H9 (cell line): ENCODE results near the gene MYH11. TPM values are rescaled to one million over a fixed set of nuclear protein-coding genes. Genes with fewer than 3 reads are reported as not detected.

Experiments used
- DNase-seq: peaks from one replicate; pipeline ENCODE4 v3.0.0-alpha.2; 2017
- H2AFZ ChIP-seq: one replicate; pipeline ENCODE4 v1.6.1; 2013; ENCODE audit warnings: mild to moderate bottlenecking, low read length, control low read depth, moderate library complexity
- H2AK5ac ChIP-seq: 2 replicates; pipeline ENCODE4 v1.6.1; 2013; ENCODE audit warnings: low read length, control low read depth, mixed read lengths; ENCODE audit not compliant: insufficient read length
- H2BK120ac ChIP-seq: one replicate; pipeline ENCODE4 v1.6.1; 2013; ENCODE audit warnings: low read depth, mild to moderate bottlenecking, low read length, control low read depth, inconsistent platforms; ENCODE audit not compliant: poor library complexity, severe bottlenecking
- H2BK12ac ChIP-seq: 2 replicates; pipeline ENCODE4 v1.6.1; 2013; ENCODE audit warnings: low read length, control low read depth, mixed read lengths, low read depth; ENCODE audit not compliant: insufficient read length
- H2BK15ac ChIP-seq: 2 replicates; pipeline ENCODE4 v1.6.1; 2013; ENCODE audit warnings: low read depth, low read length, control low read depth
- H2BK20ac ChIP-seq: one replicate; pipeline ENCODE4 v1.6.1; 2013; ENCODE audit warnings: low read depth, mild to moderate bottlenecking, low read length, control low read depth, inconsistent platforms; ENCODE audit not compliant: poor library complexity, severe bottlenecking
- H2BK5ac ChIP-seq: 2 replicates; pipeline ENCODE4 v1.6.1; 2013; ENCODE audit warnings: low read length, control low read depth, mixed read lengths; ENCODE audit not compliant: insufficient read length
- H3K14ac ChIP-seq: 2 replicates; pipeline ENCODE4 v1.6.1; 2013; ENCODE audit warnings: low read length, control low read depth; ENCODE audit not compliant: insufficient read depth
- H3K18ac ChIP-seq: 2 replicates; pipeline ENCODE4 v1.6.1; 2013; ENCODE audit warnings: low read depth, mild to moderate bottlenecking, mixed read lengths, low read length, control low read depth; ENCODE audit not compliant: insufficient read length
- H3K23ac ChIP-seq: 2 replicates; pipeline ENCODE4 v1.6.1; 2013; ENCODE audit warnings: low read length, control low read depth, mixed read lengths, low read depth; ENCODE audit not compliant: insufficient read length
- H3K23me2 ChIP-seq: 2 replicates; pipeline ENCODE4 v1.6.1; 2013; ENCODE audit warnings: low read depth, mild to moderate bottlenecking, mixed read lengths, low read length, control low read depth; ENCODE audit not compliant: insufficient read length, poor library complexity, severe bottlenecking
- H3K27ac ChIP-seq: 2 replicates; pipeline ENCODE4 v1.5.1; 2013; ENCODE audit warnings: low read length, control low read depth, mixed read lengths, low read depth; ENCODE audit not compliant: insufficient read length
- H3K27me3 ChIP-seq: 2 replicates; pipeline ENCODE4 v1.6.1; 2013; ENCODE audit warnings: low read length, control low read depth, inconsistent platforms; ENCODE audit not compliant: insufficient read depth
- H3K4ac ChIP-seq: 2 replicates; pipeline ENCODE4 v1.6.1; 2013; ENCODE audit warnings: low read depth, mild to moderate bottlenecking, control low read depth, inconsistent platforms, low read length, moderate library complexity
- H3K4me1 ChIP-seq: 2 replicates; pipeline ENCODE4 v1.6.1; 2013; ENCODE audit warnings: low read length, control low read depth, inconsistent platforms; ENCODE audit not compliant: insufficient read depth
- H3K4me2 ChIP-seq: 2 replicates; pipeline ENCODE4 v1.6.1; 2013; ENCODE audit warnings: low read length, control low read depth, mixed read lengths; ENCODE audit not compliant: insufficient read length, insufficient read depth
- H3K56ac ChIP-seq: 2 replicates; pipeline ENCODE4 v1.6.1; 2013; ENCODE audit warnings: low read depth, mild to moderate bottlenecking, mixed read lengths, low read length, control low read depth; ENCODE audit not compliant: insufficient read length
- H3K79me1 ChIP-seq: 2 replicates; pipeline ENCODE4 v1.6.1; 2013; ENCODE audit warnings: low read depth, mild to moderate bottlenecking, moderate library complexity, low read length, control low read depth, inconsistent platforms; ENCODE audit not compliant: insufficient read depth, poor library complexity, severe bottlenecking
- H3K79me2 ChIP-seq: 2 replicates; pipeline ENCODE4 v1.6.1; 2013; ENCODE audit warnings: low read length, control low read depth, inconsistent platforms; ENCODE audit not compliant: insufficient read depth
- H3K9ac ChIP-seq: 2 replicates; pipeline ENCODE4 v1.6.1; 2013; ENCODE audit warnings: low read length, control low read depth, mixed read lengths; ENCODE audit not compliant: insufficient read length; ENCODE audit errors: extremely low read depth
- H3K9me3 ChIP-seq: one replicate; pipeline ENCODE4 v1.6.1; 2013; ENCODE audit warnings: low read depth, low read length, inconsistent platforms; ENCODE audit not compliant: control insufficient read depth
- H3T11ph ChIP-seq: one replicate; pipeline ENCODE4 v1.6.1; 2013; ENCODE audit warnings: mild to moderate bottlenecking, low read length, control low read depth, inconsistent platforms
- H4K20me1 ChIP-seq: one replicate; pipeline ENCODE4 v1.6.1; 2013; ENCODE audit not compliant: control insufficient read depth, insufficient read length, insufficient read depth
- H4K5ac ChIP-seq: 2 replicates; pipeline ENCODE4 v1.6.1; 2013; ENCODE audit warnings: low read depth, mild to moderate bottlenecking, mixed read lengths, low read length, control low read depth; ENCODE audit not compliant: insufficient read length
- H4K8ac ChIP-seq: replicated peaks from 2 replicates; pipeline ENCODE4 v1.6.1; 2013; ENCODE audit warnings: low read length, control low read depth, mixed read lengths, low read depth; ENCODE audit not compliant: insufficient read length
- H4K91ac ChIP-seq: 2 replicates; pipeline ENCODE4 v1.6.1; 2013; ENCODE audit warnings: low read depth, mild to moderate bottlenecking, moderate library complexity, mixed read lengths, low read length, control low read depth; ENCODE audit not compliant: insufficient read length
- H3K27ac Mint-ChIP-seq, 3 experiments: 2 replicates in 2 of 3; 3 replicates in 1 of 3; pipeline ENCODE4 v1.8.0; 2020 to 2021; ENCODE audit warnings: mixed read lengths in 3 of 3, mild to moderate bottlenecking in 1 of 3, moderate library complexity in 1 of 3
- H3K27me3 Mint-ChIP-seq: 2 replicates; pipeline ENCODE4 v1.8.0; 2021; ENCODE audit warnings: low read depth, mild to moderate bottlenecking, moderate library complexity, mixed read lengths
- H3K36me3 Mint-ChIP-seq, 3 experiments: 2 replicates in 2 of 3; 3 replicates in 1 of 3; pipeline ENCODE4 v1.8.0; 2020 to 2021; ENCODE audit warnings: low read depth in 3 of 3, mixed read lengths in 3 of 3; ENCODE audit not compliant: insufficient read depth in 1 of 3
- H3K4me1 Mint-ChIP-seq, 2 experiments: 2 replicates each; pipeline ENCODE4 v1.8.0; 2020; ENCODE audit warnings: mixed read lengths in 2 of 2
- H3K4me3 Mint-ChIP-seq, 2 experiments: 2 replicates in 1 of 2; 3 replicates in 1 of 2; pipeline ENCODE4 v1.8.0; 2020 to 2021; ENCODE audit warnings: mild to moderate bottlenecking in 2 of 2, mixed read lengths in 2 of 2, moderate library complexity in 1 of 2
- H3K9me3 Mint-ChIP-seq, 2 experiments: 2 replicates in 1 of 2; 3 replicates in 1 of 2; pipeline ENCODE4 v1.8.0; 2020; ENCODE audit warnings: mild to moderate bottlenecking in 2 of 2, mixed read lengths in 2 of 2, moderate library complexity in 1 of 2
- WGBS: extraction: QIAGEN DNeasy Blood & Tissue Kit; methylation state at CpG from one replicate; pipeline ENCODE4 v1.1.7; 2013; ENCODE audit warnings: missing lambda C conversion rate, low lambda C conversion rate, mixed read lengths; ENCODE audit not compliant: insufficient read length; ENCODE audit errors: extremely low coverage; 5-methylcytosine and 5-hydroxymethylcytosine counted together
- total RNA-seq: library from RNA; stranded (reverse); gene quantifications from 2 replicates; pipeline ENCODE4 v1.2.1, GENCODE V29; 2021
- TF ChIP-seq, protein P1 (sequence below): fragments of 200-600 bp; sonication (generic); conservative IDR thresholded peaks from 3 replicates; pipeline ENCODE4 v1.8.0; 2021; ENCODE audit warnings: antibody characterized with exemption, mild to moderate bottlenecking

Gene MYH11
- total RNA-seq, 1 experiment from 2014 or later, result 0.42 TPM

GRCh38 chr16:15760129-15760528 lies 96.7 kb downstream of the MYH11 start:
- H3K18ac ChIP-seq, result no peak overlapping the region
- no peaks in the 10 kb centered on the region for H3K27me3 ChIP-seq
- H4K5ac ChIP-seq, result no peak overlapping the region
- H2BK120ac ChIP-seq, result no peak overlapping the region
- no peak for DNase-seq
- no peak overlapping the region for H2BK5ac ChIP-seq
- TF ChIP-seq, protein P1, sequence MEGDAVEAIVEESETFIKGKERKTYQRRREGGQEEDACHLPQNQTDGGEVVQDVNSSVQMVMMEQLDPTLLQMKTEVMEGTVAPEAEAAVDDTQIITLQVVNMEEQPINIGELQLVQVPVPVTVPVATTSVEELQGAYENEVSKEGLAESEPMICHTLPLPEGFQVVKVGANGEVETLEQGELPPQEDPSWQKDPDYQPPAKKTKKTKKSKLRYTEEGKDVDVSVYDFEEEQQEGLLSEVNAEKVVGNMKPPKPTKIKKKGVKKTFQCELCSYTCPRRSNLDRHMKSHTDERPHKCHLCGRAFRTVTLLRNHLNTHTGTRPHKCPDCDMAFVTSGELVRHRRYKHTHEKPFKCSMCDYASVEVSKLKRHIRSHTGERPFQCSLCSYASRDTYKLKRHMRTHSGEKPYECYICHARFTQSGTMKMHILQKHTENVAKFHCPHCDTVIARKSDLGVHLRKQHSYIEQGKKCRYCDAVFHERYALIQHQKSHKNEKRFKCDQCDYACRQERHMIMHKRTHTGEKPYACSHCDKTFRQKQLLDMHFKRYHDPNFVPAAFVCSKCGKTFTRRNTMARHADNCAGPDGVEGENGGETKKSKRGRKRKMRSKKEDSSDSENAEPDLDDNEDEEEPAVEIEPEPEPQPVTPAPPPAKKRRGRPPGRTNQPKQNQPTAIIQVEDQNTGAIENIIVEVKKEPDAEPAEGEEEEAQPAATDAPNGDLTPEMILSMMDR, result no peak
- no peak overlapping the region for H3K23ac ChIP-seq
- H2BK15ac ChIP-seq, result no peak overlapping the region
- H3K4me3 Mint-ChIP-seq, result no peak overlapping the region
- no peak overlapping the region for H3K27ac ChIP-seq
- no peak overlapping the region for H3K4me2 ChIP-seq
- H4K20me1 ChIP-seq, result no peaks in the 10 kb centered on the region
- H2AK5ac ChIP-seq, result no peak overlapping the region
- H3K36me3 Mint-ChIP-seq, result no peaks in the 10 kb centered on the region
- no peak overlapping the region for H4K91ac ChIP-seq
- H3K56ac ChIP-seq, result no peak overlapping the region
- H3K4me1 ChIP-seq, result no peaks in the 10 kb centered on the region
- H3K27me3 Mint-ChIP-seq, result peaks cover 8% of the 10 kb centered on the region
- H3K79me2 ChIP-seq, result no peaks in the 10 kb centered on the region
- no peak overlapping the region for H2BK20ac ChIP-seq
- H2AFZ ChIP-seq, result no peak overlapping the region
- H4K8ac ChIP-seq, result no peak overlapping the region
- no peak overlapping the region for H3K4ac ChIP-seq
- no peaks in the 10 kb centered on the region for H3K9me3 Mint-ChIP-seq
- no peaks in the 10 kb centered on the region for H3K9me3 ChIP-seq
- peaks cover 10 to 16% of the 10 kb centered on the region in 2 experiments for H3K4me1 Mint-ChIP-seq
- no CpG with 5 or more reads among the region's 1 CpG for WGBS
- no peak overlapping the region for H3K27ac Mint-ChIP-seq
- no peak overlapping the region for H3T11ph ChIP-seq
- no peak overlapping the region for H3K9ac ChIP-seq
- no peak overlapping the region for H2BK12ac ChIP-seq
- no peak overlapping the region for H3K14ac ChIP-seq
- no peaks in the 10 kb centered on the region for H3K23me2 ChIP-seq
- no peaks in the 10 kb centered on the region for H3K79me1 ChIP-seq
